HG02588 (cell line): ENCODE results near the gene USP6NL.

ENCODE experiments used
- ATAC-seq: cut with Tn5 transposase; IDR thresholded peaks from one replicate; pipeline ENCODE4 v1.9.1; 2021; ENCODE audit warnings: mild to moderate bottlenecking, moderate library complexity; ENCODE audit not compliant: unreplicated experiment

USP6NL gene

GRCh38 chr10:11553773-11554381 is 57.6 kb downstream of the USP6NL start:
- peak; percentile 79 for ATAC-seq

- ATAC-seq, result no peak
These were observed 59.4 kb downstream of the USP6NL start for GRCh38 chr10:11551916-11552602.

GRCh38 chr10:11551104-11551503 is 60.3 kb downstream of the USP6NL start:
- no peak for ATAC-seq

GRCh38 chr10:11548768-11549099 is 62.7 kb downstream of the USP6NL start:
- no peak for ATAC-seq

- no peak for ATAC-seq
These were observed 63.2 kb downstream of the USP6NL start for GRCh38 chr10:11548065-11548767.

- no peak for ATAC-seq
These were observed 64.9 kb downstream of the USP6NL start for GRCh38 chr10:11546581-11546980.

GRCh38 chr10:11541296-11541695 is 70.2 kb downstream of the USP6NL start:
- ATAC-seq, result no peak

- ATAC-seq, result no peak
These were observed 72.1 kb downstream of the USP6NL start for GRCh38 chr10:11539191-11539868.

- no peak for ATAC-seq
These were observed 72.6 kb downstream of the USP6NL start for GRCh38 chr10:11538834-11539190.

GRCh38 chr10:11536228-11536627 is 75.2 kb downstream of the USP6NL start:
- ATAC-seq, result no peak

- peak; percentile 41 for ATAC-seq
These were observed 76.0 kb downstream of the USP6NL start for GRCh38 chr10:11535346-11535959.

- no peak for ATAC-seq
These were observed 78.1 kb downstream of the USP6NL start for GRCh38 chr10:11533328-11533781.

- no peak for ATAC-seq
These were observed 79.1 kb downstream of the USP6NL start for GRCh38 chr10:11532306-11532705.

- no peak for ATAC-seq
These were observed 80.6 kb downstream of the USP6NL start for GRCh38 chr10:11530806-11531205.

GRCh38 chr10:11529276-11529903 is 82.1 kb downstream of the USP6NL start:
- no peak for ATAC-seq

- no peak for ATAC-seq
These were observed 83.2 kb downstream of the USP6NL start for GRCh38 chr10:11528286-11528685.

GRCh38 chr10:11527691-11528255 is 83.7 kb downstream of the USP6NL start:
- ATAC-seq, result no peak

- ATAC-seq, result no peak
These were observed 84.4 kb downstream of the USP6NL start for GRCh38 chr10:11527068-11527467.

GRCh38 chr10:11525503-11525902 is 85.9 kb downstream of the USP6NL start:
- no peak for ATAC-seq

GRCh38 chr10:11522821-11523245 is 88.6 kb downstream of the USP6NL start:
- no peak for ATAC-seq
